Osteocyte (in vitro differentiated cells): ENCODE data around the gene WDR86. TPM values are rescaled to one million over a fixed set of nuclear protein-coding genes. Genes with fewer than 3 reads are reported as not detected.

Experiments used
- DNase-seq: peaks from one replicate; pipeline ENCODE4 v3.0.0; 2021; ENCODE audit warnings: mixed read lengths; ENCODE audit not compliant: unreplicated experiment; ENCODE audit errors: extremely low spot score
- H3K27ac Mint-ChIP-seq: one replicate; pipeline ENCODE4 v1.8.0; 2021; ENCODE audit warnings: mild to moderate bottlenecking, mixed read lengths; ENCODE audit not compliant: unreplicated experiment
- H3K27me3 Mint-ChIP-seq: one replicate; pipeline ENCODE4 v1.8.0; 2021; ENCODE audit warnings: mixed read lengths; ENCODE audit not compliant: unreplicated experiment
- H3K36me3 Mint-ChIP-seq: one replicate; pipeline ENCODE4 v1.8.0; 2021; ENCODE audit warnings: mixed read lengths; ENCODE audit not compliant: unreplicated experiment
- H3K4me1 Mint-ChIP-seq: one replicate; pipeline ENCODE4 v1.8.0; 2021; ENCODE audit warnings: mixed read lengths; ENCODE audit not compliant: unreplicated experiment
- H3K4me3 Mint-ChIP-seq: one replicate; pipeline ENCODE4 v1.8.0; 2021; ENCODE audit warnings: mild to moderate bottlenecking, moderate library complexity, mixed read lengths; ENCODE audit not compliant: unreplicated experiment
- H3K9me3 Mint-ChIP-seq: one replicate; pipeline ENCODE4 v1.8.0; 2021; ENCODE audit warnings: mixed read lengths; ENCODE audit not compliant: unreplicated experiment
- CTCF ChIP-seq: fragments of 200-600 bp; sonication (generic); IDR thresholded peaks from 2 replicates; pipeline ENCODE4 v1.5.0; 2021; ENCODE audit warnings: antibody characterized with exemption, mild to moderate bottlenecking, moderate library complexity
- total RNA-seq: library from RNA; stranded (reverse); gene quantifications from 2 replicates; pipeline ENCODE4 v1.2.1, GENCODE V29; 2021

WDR86 gene
- total RNA-seq, 1 donor from 2014 or later = not detected

- H3K9me3 Mint-ChIP-seq = no peaks in the 10 kb centered on the region
- H3K36me3 Mint-ChIP-seq = no peaks in the 10 kb centered on the region
- DNase-seq = no peak
These were observed 785 bp downstream of the WDR86 start for GRCh38 chr7:151408839-151409666.

GRCh38 chr7:151408498-151408838 lies 1.4 kb downstream of the WDR86 start:
- Mint-ChIP-seq H3K9me3 (no peaks in the 10 kb centered on the region), H3K27ac (no peak overlapping the region), H3K36me3 (no peaks in the 10 kb centered on the region), H3K4me1 (peaks cover 23% of the 10 kb centered on the region), H3K4me3 (peak overlapping the region; percentile 53), H3K27me3 (peaks cover 50% of the 10 kb centered on the region)
- TF ChIP-seq CTCF = no peak
- DNase-seq = no peak

More at GRCh38 chr7:151408839-151409666, 785 bp downstream of the WDR86 start:
- peaks cover 17% of the 10 kb centered on the region for H3K4me1 Mint-ChIP-seq
- peak overlapping the region; percentile 53 for H3K4me3 Mint-ChIP-seq
- H3K27me3 Mint-ChIP-seq = peaks cover 55% of the 10 kb centered on the region
- TF ChIP-seq CTCF = no peak
- no peak overlapping the region for H3K27ac Mint-ChIP-seq

- no peak for TF ChIP-seq CTCF
- Mint-ChIP-seq H3K4me3 (no peak overlapping the region), H3K27ac (no peak overlapping the region), H3K36me3 (no peaks in the 10 kb centered on the region), H3K9me3 (no peaks in the 10 kb centered on the region), H3K4me1 (peaks cover 38% of the 10 kb centered on the region), H3K27me3 (peaks cover 37% of the 10 kb centered on the region)
- no peak for DNase-seq
These were observed 2.8 kb downstream of the WDR86 start for GRCh38 chr7:151406886-151407583.

GRCh38 chr7:151406051-151406875 lies 3.6 kb downstream of the WDR86 start:
- Mint-ChIP-seq H3K36me3 (no peaks in the 10 kb centered on the region), H3K9me3 (no peaks in the 10 kb centered on the region), H3K27ac (no peak overlapping the region), H3K4me3 (no peak overlapping the region), H3K27me3 (peaks cover 29% of the 10 kb centered on the region), H3K4me1 (peaks cover 39% of the 10 kb centered on the region)
- DNase-seq = no peak
- TF ChIP-seq CTCF = no peak
